OCI-LY1 (cell line): ENCODE data around the gene ZNF277.

Experiments
- H2AFZ ChIP-seq: fragments of 200-600 bp; sonication (generic), shearing (Covaris generic); 2 replicates; pipeline ENCODE4 v1.6.0; 2014; ENCODE audit warnings: antibody characterized with exemption, mild to moderate bottlenecking, low read length
- H3F3A ChIP-seq: fragments of 200-600 bp; sonication (generic), shearing (Covaris generic); 2 replicates; pipeline ENCODE4 v1.6.0; 2014; ENCODE audit warnings: mild to moderate bottlenecking, antibody characterized with exemption, low read length, moderate library complexity; ENCODE audit not compliant: insufficient read depth
- H3K27ac ChIP-seq: fragments of 200-600 bp; sonication (generic); 2 replicates; pipeline ENCODE4 v1.5.1; 2014; ENCODE audit warnings: low read length, mixed run types, mild to moderate bottlenecking, low read depth; ENCODE audit not compliant: poor library complexity, severe bottlenecking
- H3K27me3 ChIP-seq: fragments of 200-600 bp; sonication (generic); 2 replicates; pipeline ENCODE4 v1.6.0; 2014; ENCODE audit warnings: antibody characterized with exemption, mild to moderate bottlenecking, low read length, moderate library complexity; ENCODE audit not compliant: insufficient read depth
- H3K36me3 ChIP-seq: fragments of 200-600 bp; sonication (generic); 2 replicates; pipeline ENCODE4 v1.6.1; 2014; ENCODE audit warnings: mild to moderate bottlenecking, antibody characterized with exemption, low read length, moderate library complexity, mixed read lengths; ENCODE audit not compliant: insufficient read depth
- H3K4me1 ChIP-seq: fragments of 200-600 bp; sonication (generic); 2 replicates; pipeline ENCODE4 v1.5.1; 2014; ENCODE audit warnings: mild to moderate bottlenecking, low read length, moderate library complexity; ENCODE audit not compliant: insufficient read depth, severe bottlenecking
- H3K4me2 ChIP-seq: fragments of 200-600 bp; sonication (generic), shearing (Covaris generic); 2 replicates; pipeline ENCODE4 v1.6.1; 2014; ENCODE audit warnings: low read length
- H3K4me3 ChIP-seq: fragments of 200-600 bp; sonication (generic); 2 replicates; pipeline ENCODE4 v1.5.1; 2014; ENCODE audit warnings: low read length, low read depth, mild to moderate bottlenecking, mixed read lengths; ENCODE audit not compliant: poor library complexity, severe bottlenecking
- H3K79me2 ChIP-seq: fragments of 200-600 bp; shearing (Covaris generic); 2 replicates; pipeline ENCODE4 v1.6.1; 2016; ENCODE audit warnings: mixed run types, low read length, mixed read lengths; ENCODE audit not compliant: insufficient read depth
- H3K9ac ChIP-seq: fragments of 200-600 bp; sonication (generic), shearing (Covaris generic); 2 replicates; pipeline ENCODE4 v1.6.1; 2014; ENCODE audit warnings: mild to moderate bottlenecking, low read length, mixed read lengths
- H3K9me2 ChIP-seq: fragments of 200-600 bp; sonication (generic), shearing (Covaris generic); 2 replicates; pipeline ENCODE4 v1.6.1; 2014; ENCODE audit warnings: low read depth, mild to moderate bottlenecking, low read length, mixed read lengths
- H3K9me3 ChIP-seq: fragments of 200-600 bp; shearing (Covaris generic); 2 replicates; pipeline ENCODE4 v1.6.1; 2014; ENCODE audit warnings: low read length, mixed read lengths
- H4K20me1 ChIP-seq: fragments of 200-600 bp; sonication (generic), shearing (Covaris generic); 2 replicates; pipeline ENCODE4 v1.6.0; 2016; ENCODE audit warnings: mild to moderate bottlenecking, low read length; ENCODE audit not compliant: insufficient read depth
- CTCF ChIP-seq: fragments of 200-600 bp; sonication (generic), shearing (Covaris generic); IDR thresholded peaks from 2 replicates; pipeline ENCODE4 v1.5.1; 2017; ENCODE audit warnings: mild to moderate bottlenecking, antibody characterized with exemption, low read length, moderate library complexity, mixed read lengths
- EZH2 ChIP-seq: fragments of 200-600 bp; sonication (generic), shearing (Covaris generic); IDR thresholded peaks from 2 replicates; pipeline ENCODE4 v1.8.0; 2017; ENCODE audit warnings: borderline replicate concordance, mixed run types, mild to moderate bottlenecking, antibody characterized with exemption, low read length, moderate library complexity, mixed read lengths

The ZNF277 gene

DNA sequence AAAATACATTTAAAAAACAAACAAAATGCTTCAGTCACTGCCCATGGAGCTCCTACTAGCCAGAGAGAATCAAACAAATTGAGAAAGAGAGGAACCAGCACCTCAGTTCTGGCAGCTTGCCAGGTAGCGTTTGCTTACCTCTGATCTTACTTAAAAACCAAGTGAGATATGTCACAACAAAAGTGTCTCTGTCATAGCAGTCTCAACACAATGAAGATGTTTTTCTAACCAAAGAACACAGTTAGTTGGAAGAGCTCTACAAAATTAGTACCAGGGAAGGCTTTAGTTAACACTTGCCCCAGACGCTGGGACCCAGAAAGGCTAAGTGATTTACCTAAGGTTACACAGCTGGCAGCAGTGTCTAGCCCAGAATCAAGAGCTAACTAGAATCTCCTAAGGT is 3.7 kb upstream of the ZNF277 start:
- no peak for TF ChIP-seq EZH2
- TF ChIP-seq CTCF: no peak
- H3K4me3 ChIP-seq: no peak overlapping the region
- H3K27ac ChIP-seq: no peak overlapping the region
- H3K9me3 ChIP-seq: no peaks in the 10 kb centered on the region
- no peak overlapping the region for H2AFZ ChIP-seq
- no peaks in the 10 kb centered on the region for H4K20me1 ChIP-seq
- H3K9me2 ChIP-seq: no peaks in the 10 kb centered on the region
- peaks cover 9% of the 10 kb centered on the region for H3K79me2 ChIP-seq
- no peaks in the 10 kb centered on the region for H3K36me3 ChIP-seq
- H3K9ac ChIP-seq: no peak overlapping the region
- peak overlapping the region; percentile 35; the same call in 1 of the 2 replicates for H3K4me2 ChIP-seq
- H3F3A ChIP-seq: no peaks in the 10 kb centered on the region
- H3K4me1 ChIP-seq: peaks cover 24% of the 10 kb centered on the region
- H3K27me3 ChIP-seq: no peaks in the 10 kb centered on the region

- Histone ChIP-seq H2AFZ (no peak overlapping the region), H3K9me2 (no peaks in the 10 kb centered on the region), H4K20me1 (no peaks in the 10 kb centered on the region), H3K4me1 (peaks cover 25% of the 10 kb centered on the region), H3K4me2 (no peak overlapping the region), H3K4me3 (no peak overlapping the region), H3K9ac (no peak overlapping the region), H3K79me2 (peaks cover 10% of the 10 kb centered on the region), H3K27ac (no peak overlapping the region), H3K36me3 (no peaks in the 10 kb centered on the region), H3F3A (no peaks in the 10 kb centered on the region), H3K27me3 (no peaks in the 10 kb centered on the region), H3K9me3 (no peaks in the 10 kb centered on the region)
- TF ChIP-seq EZH2: no peak
- TF ChIP-seq CTCF: no peak
These were observed 3.1 kb upstream of the ZNF277 start for GRCh38 chr7:112203365-112203739.

GRCh38 chr7:112204499-112205342 is 1.8 kb upstream of the ZNF277 start:
- peak overlapping the region; percentile 76 for H3K4me2 ChIP-seq
- H3K4me1 ChIP-seq: peaks cover 25% of the 10 kb centered on the region
- H3K27ac ChIP-seq: no peak overlapping the region
- peak overlapping the region; percentile 52; the same call in 1 of the 2 replicates for H3K9ac ChIP-seq
- H3F3A ChIP-seq: no peaks in the 10 kb centered on the region
- H3K9me2 ChIP-seq: no peaks in the 10 kb centered on the region
- peak overlapping the region; percentile 85 for H3K4me3 ChIP-seq
- H3K79me2 ChIP-seq: peaks cover 10% of the 10 kb centered on the region
- H3K9me3 ChIP-seq: no peaks in the 10 kb centered on the region
- TF ChIP-seq CTCF (no peak), EZH2 (no peak)
- H2AFZ ChIP-seq: no peak overlapping the region
- no peaks in the 10 kb centered on the region for H4K20me1 ChIP-seq
- no peaks in the 10 kb centered on the region for H3K36me3 ChIP-seq
- no peaks in the 10 kb centered on the region for H3K27me3 ChIP-seq
